Activated B cell treated with CpG ODN at 0.5 μM for 24 hours (primary cell): ENCODE data around the gene DCHS2. TPM values are rescaled to one million over a fixed set of nuclear protein-coding genes. Genes with fewer than 3 reads are reported as not detected.

Experiments used
- ATAC-seq: fragments of 200-7000 bp; cut with Tn5 transposase; one replicate; pipeline ENCODE4 v1.10.0; 2021; ENCODE audit warnings: low read depth, mild to moderate bottlenecking, moderate library complexity
- CTCF ChIA-PET: fragments of 350-600 bp; sonication (Branson Sonifier 250); formaldehyde crosslinking; loops from one replicate; lab custom pipeline; 2021; ENCODE audit warnings: antibody characterized with exemption; lab: Charles Lee
- POLR2A ChIA-PET: fragments of 350-600 bp; sonication (Branson Sonifier 250); formaldehyde crosslinking; loops from one replicate; lab custom pipeline; 2021; ENCODE audit warnings: antibody characterized with exemption; lab: Charles Lee
- DNase-seq: peaks from one replicate; pipeline ENCODE4 v3.0.0; 2022
- H3K27ac Mint-ChIP-seq: one replicate; pipeline ENCODE4 v1.8.0; 2020; ENCODE audit warnings: mixed read lengths
- H3K27me3 Mint-ChIP-seq: one replicate; pipeline ENCODE4 v1.8.0; 2021; ENCODE audit warnings: mixed read lengths
- H3K36me3 Mint-ChIP-seq: one replicate; pipeline ENCODE4 v1.8.0; 2021; ENCODE audit warnings: low read depth, mixed read lengths
- H3K4me1 Mint-ChIP-seq: one replicate; pipeline ENCODE4 v1.8.0; 2021; ENCODE audit warnings: mixed read lengths
- H3K4me3 Mint-ChIP-seq: one replicate; pipeline ENCODE4 v1.8.0; 2020; ENCODE audit warnings: mild to moderate bottlenecking, mixed read lengths
- H3K9me3 Mint-ChIP-seq: one replicate; pipeline ENCODE4 v1.8.0; 2020; ENCODE audit warnings: mixed read lengths
- intact Hi-C: fragments of 100-400 bp; cut with micrococcal nuclease; formaldehyde crosslinking; loops from one replicate; pipeline ENCODE4 v1.15.1; 2024
- total RNA-seq: library from RNA; stranded (reverse); gene quantifications from 2 replicates; pipeline ENCODE4 v1.2.3, GENCODE V29; 2022
- TF ChIP-seq, protein P1 (sequence below): fragments of 200-600 bp; IDR thresholded peaks from one replicate; pipeline ENCODE4 v1.8.0; 2022; ENCODE audit warnings: antibody characterized with exemption, mild to moderate bottlenecking

DCHS2 gene
- total RNA-seq, 1 donor from 2014 or later, result 0.13 TPM

DNA sequence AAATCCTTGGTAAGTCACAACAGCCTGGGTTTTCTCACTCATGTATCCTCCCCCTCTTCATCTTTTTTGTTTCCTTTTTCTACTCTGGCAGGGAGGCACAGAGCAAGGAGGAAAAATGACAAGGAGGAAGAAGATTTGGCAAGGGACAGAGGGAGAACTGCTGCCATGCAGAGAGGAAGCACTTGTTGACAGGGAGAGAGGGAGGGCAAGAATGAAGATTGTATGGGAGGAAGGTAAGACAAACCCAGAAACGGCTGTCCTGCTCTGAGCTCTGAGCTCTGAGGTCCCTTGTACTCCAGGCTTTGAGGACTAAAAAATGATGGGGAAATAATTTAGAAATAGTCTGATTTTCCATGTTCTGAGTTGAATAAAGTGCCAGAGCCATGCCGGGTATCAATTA is 123.9 kb downstream of the DCHS2 start:
- Mint-ChIP-seq H3K27ac (peak overlapping the region; percentile 72), H3K4me3 (peak overlapping the region; percentile 69)
- CTCF ChIA-PET, result no interaction called here

DNA sequence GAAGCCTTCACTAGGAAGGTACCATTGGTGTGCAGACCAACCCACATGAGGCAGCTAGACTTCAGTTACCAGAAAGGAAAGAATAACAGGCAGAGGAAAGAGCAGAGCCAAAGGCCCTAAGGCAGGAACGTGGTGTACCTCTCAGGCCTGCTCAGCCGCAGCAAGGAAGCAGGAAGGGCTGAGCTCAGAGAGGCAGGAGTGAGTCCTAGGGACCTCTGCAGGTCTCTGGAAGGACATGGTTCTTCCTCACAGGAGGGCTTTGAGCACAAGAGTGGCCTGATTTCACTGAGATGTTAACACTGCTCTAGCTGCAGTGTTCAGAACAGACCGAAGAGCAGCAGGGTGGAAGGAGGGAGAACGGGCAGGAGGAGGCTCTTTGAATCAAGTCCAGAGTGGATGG is 124.6 kb downstream of the DCHS2 start:
- intact Hi-C loops, result no loop called here
- ATAC-seq (no peak), DNase-seq (no peak)
- Mint-ChIP-seq H3K27me3 (peaks cover 7% of the 10 kb centered on the region), H3K36me3 (no peaks in the 10 kb centered on the region), H3K27ac (peak overlapping the region; percentile 72), H3K9me3 (no peaks in the 10 kb centered on the region), H3K4me1 (peaks cover 34% of the 10 kb centered on the region), H3K4me3 (no peak overlapping the region)
- POLR2A ChIA-PET, result no interaction called here
- CTCF ChIA-PET, result no interaction called here
- TF ChIP-seq, protein P1, sequence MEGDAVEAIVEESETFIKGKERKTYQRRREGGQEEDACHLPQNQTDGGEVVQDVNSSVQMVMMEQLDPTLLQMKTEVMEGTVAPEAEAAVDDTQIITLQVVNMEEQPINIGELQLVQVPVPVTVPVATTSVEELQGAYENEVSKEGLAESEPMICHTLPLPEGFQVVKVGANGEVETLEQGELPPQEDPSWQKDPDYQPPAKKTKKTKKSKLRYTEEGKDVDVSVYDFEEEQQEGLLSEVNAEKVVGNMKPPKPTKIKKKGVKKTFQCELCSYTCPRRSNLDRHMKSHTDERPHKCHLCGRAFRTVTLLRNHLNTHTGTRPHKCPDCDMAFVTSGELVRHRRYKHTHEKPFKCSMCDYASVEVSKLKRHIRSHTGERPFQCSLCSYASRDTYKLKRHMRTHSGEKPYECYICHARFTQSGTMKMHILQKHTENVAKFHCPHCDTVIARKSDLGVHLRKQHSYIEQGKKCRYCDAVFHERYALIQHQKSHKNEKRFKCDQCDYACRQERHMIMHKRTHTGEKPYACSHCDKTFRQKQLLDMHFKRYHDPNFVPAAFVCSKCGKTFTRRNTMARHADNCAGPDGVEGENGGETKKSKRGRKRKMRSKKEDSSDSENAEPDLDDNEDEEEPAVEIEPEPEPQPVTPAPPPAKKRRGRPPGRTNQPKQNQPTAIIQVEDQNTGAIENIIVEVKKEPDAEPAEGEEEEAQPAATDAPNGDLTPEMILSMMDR, result no peak

More for the DNA sequence above, 123.9 kb downstream of the DCHS2 start:
- DNase-seq, result no peak
- H3K9me3 Mint-ChIP-seq, result no peaks in the 10 kb centered on the region
- peaks cover 8% of the 10 kb centered on the region for H3K27me3 Mint-ChIP-seq
- peaks cover 31% of the 10 kb centered on the region for H3K4me1 Mint-ChIP-seq
- no peaks in the 10 kb centered on the region for H3K36me3 Mint-ChIP-seq
- TF ChIP-seq, protein P1, result no peak
- POLR2A ChIA-PET, result no interaction called here
- intact Hi-C loops, result no loop called here
- ATAC-seq, result no peak

DNA sequence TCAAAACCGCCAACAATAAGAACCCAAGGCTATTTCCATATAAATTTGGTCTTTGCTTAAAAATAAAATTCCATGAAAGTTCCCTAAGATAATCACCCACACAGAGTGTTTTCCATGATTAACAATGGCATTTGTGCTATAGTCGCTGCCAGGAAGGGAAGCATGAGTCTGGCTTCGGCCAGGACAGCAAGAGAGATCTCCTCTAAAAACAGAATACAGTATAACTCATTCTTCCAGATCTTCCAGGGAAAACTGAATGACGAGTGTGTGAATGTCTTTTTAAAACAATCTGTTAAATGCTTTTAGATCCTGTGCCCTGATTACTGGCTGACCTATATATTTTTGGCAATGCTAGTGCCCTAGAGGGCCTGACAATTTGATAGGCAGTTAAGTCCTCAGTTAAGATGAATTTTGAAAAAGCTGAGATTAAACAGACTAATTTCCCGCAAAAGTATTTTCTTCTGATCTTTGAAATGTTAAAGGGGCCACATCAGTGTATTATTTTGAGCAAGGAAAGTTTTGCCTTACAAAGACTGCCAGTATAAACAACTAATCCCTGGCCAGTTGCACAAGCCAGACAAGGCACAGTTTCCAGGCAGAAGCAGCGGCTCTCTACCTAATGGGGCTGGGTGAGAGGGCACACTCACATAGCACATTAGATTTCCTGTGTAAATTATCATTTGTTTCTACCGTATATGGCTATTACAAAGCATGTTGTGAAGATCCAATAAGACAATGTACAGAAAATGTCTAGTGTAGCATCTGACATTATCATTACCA is 127.3 kb downstream of the DCHS2 start:
- ChIA-PET CTCF (no interaction called here), POLR2A (no interaction called here)
- no peak for ATAC-seq
- TF ChIP-seq, protein P1, result no peak
- Mint-ChIP-seq H3K27ac (no peak overlapping the region), H3K4me1 (peaks cover 50% of the 10 kb centered on the region), H3K36me3 (no peaks in the 10 kb centered on the region), H3K4me3 (no peak overlapping the region), H3K27me3 (no peaks in the 10 kb centered on the region), H3K9me3 (no peaks in the 10 kb centered on the region)
- no peak for DNase-seq
- intact Hi-C loops, result no loop called here

DNA sequence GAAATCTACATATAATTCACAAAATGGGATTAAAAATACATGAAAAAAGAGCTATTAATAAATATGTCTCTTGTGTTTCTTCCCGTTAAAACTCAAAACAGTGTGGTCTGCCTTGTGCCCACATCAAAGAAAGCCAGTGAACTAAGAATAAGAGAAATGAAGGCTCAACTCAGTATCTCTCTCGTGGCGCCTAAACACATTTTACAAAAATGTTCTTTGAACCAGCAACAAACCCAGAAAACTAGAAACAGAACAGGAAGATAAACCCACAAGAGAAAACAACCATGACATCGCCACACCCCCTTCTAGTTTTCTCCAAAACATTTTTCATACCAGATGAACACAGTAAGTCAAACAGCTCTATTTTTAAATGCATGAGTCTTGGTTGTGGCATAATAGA is 130.1 kb downstream of the DCHS2 start:
- Mint-ChIP-seq H3K9me3 (no peaks in the 10 kb centered on the region), H3K27me3 (no peaks in the 10 kb centered on the region), H3K36me3 (no peaks in the 10 kb centered on the region), H3K4me3 (peak overlapping the region; percentile 8), H3K27ac (peak overlapping the region; percentile 46), H3K4me1 (peaks cover 29% of the 10 kb centered on the region)
- DNase-seq (no peak), ATAC-seq (no peak)
- TF ChIP-seq, protein P1, result no peak
- POLR2A ChIA-PET, result no interaction called here
- CTCF ChIA-PET, result interaction anchor here (1.0 kb wide), 1 partner anchor 11 kb away, joined by 3 read pairs; no protein-coding TSS in a partner anchor
- intact Hi-C loops, result no loop called here

DNA sequence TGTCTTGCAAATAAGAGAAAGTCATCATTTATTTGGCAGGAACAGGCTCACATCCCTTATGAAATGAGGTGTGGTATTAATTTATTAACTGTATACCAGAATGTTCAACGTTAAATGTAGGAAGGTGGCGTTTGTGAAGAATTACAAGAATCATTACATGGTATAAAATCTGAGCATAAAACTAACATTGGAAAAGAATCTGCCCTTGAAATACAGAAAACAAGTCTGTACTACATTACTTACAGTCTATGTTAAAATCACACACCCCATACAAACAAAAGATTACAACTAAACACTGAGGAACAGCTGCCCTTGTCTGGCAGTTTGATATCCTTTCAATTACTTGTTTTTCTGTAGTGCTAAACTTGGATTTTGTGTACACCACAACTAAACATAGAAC is 131.1 kb downstream of the DCHS2 start:
- H3K9me3 Mint-ChIP-seq, result no peaks in the 10 kb centered on the region
- ATAC-seq (no peak), DNase-seq (no peak)
- H3K27ac Mint-ChIP-seq, result no peak overlapping the region
- H3K27me3 Mint-ChIP-seq, result no peaks in the 10 kb centered on the region
- no peak overlapping the region for H3K4me3 Mint-ChIP-seq
- POLR2A ChIA-PET, result no interaction called here
- intact Hi-C loops, result no loop called here
- CTCF ChIA-PET, result no interaction called here
- peaks cover 29% of the 10 kb centered on the region for H3K4me1 Mint-ChIP-seq
- TF ChIP-seq, protein P1, result no peak
- no peaks in the 10 kb centered on the region for H3K36me3 Mint-ChIP-seq
